Erythroblast (primary cell): ENCODE data around the gene MRPS10.

Experiments used
- GATA1 ChIP-seq: IDR thresholded peaks from 2 replicates; pipeline ENCODE4 v1.6.1; 2011; ENCODE audit warnings: low read depth, mild to moderate bottlenecking, control low read depth, low read length, moderate library complexity
- POLR2A ChIP-seq: IDR thresholded peaks from 2 replicates; pipeline ENCODE4 v1.6.1; 2011; ENCODE audit warnings: mild to moderate bottlenecking, low read length

GRCh38 chr6:42226161-42226611 lies 8.5 kb upstream of the MRPS10 start:
- no peak for TF ChIP-seq POLR2A
- no peak for TF ChIP-seq GATA1
